HG03469 (cell line): Measurements from ENCODE around the gene PRKG1.
"Not testable (repeated sequence)": the region's sequence is repeated elsewhere in the genome, so short reads cannot be mapped to it uniquely, and the experiment has no call there.

ENCODE experiments used
- ATAC-seq: cut with Tn5 transposase; IDR thresholded peaks from one replicate; pipeline ENCODE4 v1.9.1; 2021; ENCODE audit warnings: mild to moderate bottlenecking, moderate library complexity, moderate number of reproducible peaks; ENCODE audit not compliant: unreplicated experiment

PRKG1 gene

DNA sequence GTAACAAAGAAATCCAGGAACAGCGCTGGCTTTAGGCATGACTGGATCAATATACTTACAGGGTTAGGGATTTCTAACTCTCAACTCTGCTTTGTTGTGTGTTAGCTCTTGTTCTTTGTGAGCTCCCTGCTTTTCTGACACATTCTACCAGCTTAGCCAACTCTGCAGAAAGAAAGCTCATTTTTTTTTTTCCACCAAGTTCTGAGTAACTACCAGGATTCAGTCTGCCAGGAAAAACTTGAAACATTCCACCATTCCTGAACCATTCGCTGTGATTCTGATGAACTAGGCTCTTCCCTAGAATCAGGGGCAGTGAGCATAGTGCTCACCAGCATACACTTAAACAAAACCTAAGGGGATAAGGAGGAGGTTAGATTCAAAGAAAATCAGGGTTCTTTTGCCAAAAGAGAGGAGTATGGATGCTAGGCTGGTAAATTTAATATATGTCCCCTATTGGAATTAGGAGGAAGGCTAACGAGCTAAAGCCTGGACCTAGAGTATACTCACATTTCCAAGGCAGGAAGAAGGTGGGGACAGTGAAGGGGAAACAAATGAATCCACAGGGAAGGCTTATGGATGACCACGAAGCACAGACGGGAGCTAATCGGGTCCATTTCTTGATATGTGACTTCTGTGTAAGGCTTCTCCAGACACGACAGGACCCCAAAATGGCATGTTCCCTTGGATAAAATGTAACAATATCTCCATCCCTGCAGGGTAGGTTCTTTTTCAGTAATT, 183.4 kb downstream of the PRKG1 start:
- ATAC-seq, result no peak

GRCh38 chr10:51260376-51260775, 186.1 kb downstream of the PRKG1 start:
- ATAC-seq, result no peak

DNA sequence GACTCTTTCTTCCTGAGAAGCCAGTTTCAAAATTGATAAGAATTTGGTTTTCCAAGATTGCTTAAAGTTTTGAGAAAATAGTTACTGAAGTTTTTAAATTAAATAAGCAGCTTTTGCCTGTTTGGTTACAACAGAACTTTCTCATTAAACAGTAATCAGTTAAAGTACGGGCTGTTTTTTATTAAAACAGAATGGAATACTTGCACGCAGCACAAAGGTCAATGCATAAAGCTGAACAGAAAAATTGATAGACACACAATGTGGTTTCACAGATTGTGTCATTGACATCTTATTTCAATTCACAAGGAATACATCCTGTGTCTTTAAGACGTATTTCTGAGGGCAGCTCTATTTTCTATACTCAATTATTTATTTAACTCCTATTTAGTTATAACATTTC, 192.2 kb downstream of the PRKG1 start:
- ATAC-seq, result no peak

DNA sequence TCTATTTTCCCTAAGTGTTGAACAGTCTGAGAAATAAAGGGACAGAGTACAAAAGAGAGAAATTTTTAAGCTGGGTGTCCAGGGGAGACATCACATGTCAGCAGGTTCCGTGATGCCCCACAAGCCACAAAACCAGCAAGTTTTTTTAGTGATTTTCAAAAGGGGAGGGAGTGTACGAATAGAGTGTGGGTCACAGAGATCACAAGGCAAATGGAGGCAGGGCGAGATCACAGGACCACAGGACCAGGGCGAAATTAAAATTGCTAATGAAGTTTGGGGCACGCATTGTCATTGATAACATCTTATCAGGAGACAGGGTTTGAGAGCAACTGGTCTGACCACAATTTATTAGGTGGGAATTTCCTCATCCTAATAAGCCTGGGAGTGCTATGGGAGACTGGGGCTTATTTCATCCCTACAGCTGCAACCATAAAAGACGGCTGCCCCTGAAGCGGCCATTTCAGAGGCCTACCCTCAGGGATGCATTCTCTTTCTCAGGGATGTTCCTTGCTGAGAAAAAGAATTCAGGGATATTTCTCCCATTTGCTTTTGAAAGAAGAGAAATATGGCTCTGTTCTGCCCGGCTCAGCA, 193.8 kb downstream of the PRKG1 start:
- ATAC-seq, result not testable (repeated sequence)

DNA sequence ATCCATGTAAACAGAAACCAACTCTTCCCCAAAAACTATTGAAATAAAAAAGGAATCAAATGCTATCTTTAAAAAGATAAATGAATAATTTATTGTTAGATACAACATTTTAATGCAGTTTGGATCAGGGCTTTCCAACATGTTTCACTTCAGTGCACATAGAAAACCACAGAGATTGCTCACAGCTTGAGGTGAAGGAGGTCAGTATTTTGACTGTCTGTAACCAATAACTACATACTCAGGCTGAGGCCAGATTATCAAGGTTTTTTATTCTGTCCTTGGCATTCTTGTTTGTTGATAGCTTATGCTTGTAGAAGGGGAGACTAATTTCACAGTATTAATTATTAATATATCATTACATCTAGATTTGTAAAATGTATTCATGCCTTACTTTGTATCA, 195.5 kb downstream of the PRKG1 start:
- no peak for ATAC-seq

DNA sequence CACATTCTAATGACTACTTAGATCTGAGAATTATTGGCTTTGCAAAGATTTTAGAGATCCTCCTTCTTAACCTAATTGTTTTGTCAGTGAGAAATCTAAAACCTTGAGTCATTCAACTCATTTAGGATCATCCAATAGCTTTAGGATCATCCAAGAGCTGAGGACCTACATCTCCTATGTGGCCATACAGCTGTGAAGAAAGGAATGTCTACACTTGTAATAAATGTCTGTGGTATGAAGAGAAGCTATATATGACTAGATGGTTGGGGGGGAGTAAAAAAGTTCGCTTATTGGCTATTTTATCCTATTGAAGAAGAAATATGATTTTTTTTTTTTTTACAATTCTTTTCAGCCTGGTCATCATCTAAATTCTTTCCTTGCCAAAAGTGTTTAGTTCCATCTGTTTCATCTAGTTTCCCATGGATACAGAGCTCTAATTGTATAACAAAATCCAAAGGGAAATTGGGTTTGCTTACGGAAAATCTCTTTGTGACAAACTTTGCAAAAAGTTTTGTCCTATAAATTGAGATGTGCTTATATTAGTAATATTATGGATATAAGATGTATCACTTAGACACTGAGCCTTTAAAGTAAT, 196.7 kb downstream of the PRKG1 start:
- ATAC-seq, result no peak

DNA sequence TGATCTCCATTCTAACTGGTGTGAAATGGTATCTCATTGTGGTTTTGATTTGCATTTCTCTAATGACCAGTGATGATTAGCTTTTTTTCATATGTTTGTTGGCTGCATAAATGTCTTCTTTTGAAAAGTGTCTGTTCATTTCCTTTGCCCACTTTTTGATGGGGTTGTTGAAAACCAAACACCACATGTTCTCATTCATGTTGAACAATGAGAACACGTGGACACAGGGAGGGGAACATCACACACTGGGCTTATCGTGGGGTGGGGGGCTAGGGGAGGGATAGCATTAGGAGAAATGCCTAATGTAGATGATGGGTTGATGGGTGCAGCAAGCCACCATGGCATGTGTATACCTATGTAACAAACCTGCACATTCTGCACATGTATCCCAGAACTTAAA, 197.8 kb downstream of the PRKG1 start:
- not testable (repeated sequence) for ATAC-seq

DNA sequence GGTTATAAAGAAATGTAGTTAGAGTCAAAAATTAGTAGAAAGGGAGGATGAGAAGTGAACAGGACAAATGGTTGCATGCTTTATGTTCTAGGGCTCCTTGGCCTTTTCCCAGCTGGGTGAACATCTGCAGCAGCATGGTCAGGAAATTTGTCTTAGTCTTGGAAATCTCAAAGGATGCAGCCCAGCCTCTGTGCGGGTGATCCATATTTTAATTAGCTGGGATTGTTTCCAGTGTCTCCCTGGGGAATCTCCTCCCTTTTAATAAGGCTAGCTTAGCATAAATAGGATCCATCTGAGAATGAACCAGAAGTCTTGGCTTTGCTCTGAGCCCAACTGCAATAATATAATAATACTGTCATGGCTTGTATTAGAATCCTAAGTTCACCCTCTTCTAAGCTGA, 198.3 kb downstream of the PRKG1 start:
- ATAC-seq, result no peak

- ATAC-seq, result no peak
These were observed 199.3 kb downstream of the PRKG1 start for GRCh38 chr10:51273574-51273973.

DNA sequence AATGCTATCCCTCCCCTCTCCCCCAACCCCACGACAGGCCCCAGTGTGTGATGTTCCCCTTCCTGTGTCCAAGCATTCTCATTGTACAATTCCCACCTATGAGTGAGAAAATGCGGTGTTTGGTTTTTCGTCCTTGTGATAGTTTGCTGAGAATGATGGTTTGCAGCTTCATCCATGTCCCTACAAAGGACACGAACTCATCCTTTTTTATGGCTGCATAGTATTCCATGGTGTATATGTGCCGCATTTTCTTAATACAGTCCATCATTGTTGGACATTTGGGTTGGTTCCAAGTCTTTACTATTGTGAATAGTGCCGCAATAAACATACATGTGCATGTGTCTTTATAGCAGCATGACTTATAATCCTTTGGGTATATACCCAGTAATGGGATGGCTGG, 201.8 kb downstream of the PRKG1 start:
- ATAC-seq, result not testable (repeated sequence)

DNA sequence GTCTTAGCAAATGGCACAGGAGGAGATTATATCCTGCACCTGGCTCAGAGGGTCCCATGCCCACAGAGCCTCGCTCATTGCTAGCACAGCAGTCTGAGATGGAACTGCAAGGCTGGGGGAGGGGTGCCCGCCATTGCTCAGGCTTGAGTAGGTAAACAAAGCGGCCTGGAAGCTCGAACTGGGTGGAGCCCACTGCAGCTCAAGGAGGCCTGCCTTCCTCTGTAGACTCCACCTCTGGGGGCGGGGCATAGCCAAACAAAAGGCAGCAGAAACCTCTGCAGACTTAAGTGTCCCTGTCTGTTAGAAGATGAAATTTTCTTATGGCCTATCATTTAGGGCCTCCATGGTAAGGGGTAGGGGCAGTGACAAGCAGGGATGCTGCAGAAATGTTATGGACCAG, 207.1 kb downstream of the PRKG1 start:
- ATAC-seq, result not testable (repeated sequence)

GRCh38 chr10:51285601-51286000, 211.3 kb downstream of the PRKG1 start:
- ATAC-seq, result no peak

- no peak for ATAC-seq
These were observed 214.2 kb downstream of the PRKG1 start for GRCh38 chr10:51288511-51288910.

DNA sequence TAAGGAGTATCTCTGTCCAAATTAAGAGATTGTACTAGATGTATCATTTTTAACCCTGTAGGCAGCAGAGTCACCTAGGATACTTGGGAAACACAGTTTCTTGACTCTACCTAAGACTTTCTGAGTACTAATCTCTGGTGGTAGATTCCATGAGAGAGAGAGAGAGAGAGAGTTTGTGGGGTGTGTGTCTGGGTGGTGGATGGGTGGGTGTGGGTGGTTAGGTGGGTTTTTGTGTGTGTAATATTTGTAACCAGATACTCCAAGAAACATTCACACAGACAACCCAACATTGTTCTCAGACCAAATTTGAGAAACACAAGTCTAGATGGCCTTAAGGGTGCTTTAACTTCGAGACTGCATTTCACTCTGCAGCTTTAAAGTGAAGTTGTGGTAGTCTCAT, 215.2 kb downstream of the PRKG1 start:
- ATAC-seq, result no peak

DNA sequence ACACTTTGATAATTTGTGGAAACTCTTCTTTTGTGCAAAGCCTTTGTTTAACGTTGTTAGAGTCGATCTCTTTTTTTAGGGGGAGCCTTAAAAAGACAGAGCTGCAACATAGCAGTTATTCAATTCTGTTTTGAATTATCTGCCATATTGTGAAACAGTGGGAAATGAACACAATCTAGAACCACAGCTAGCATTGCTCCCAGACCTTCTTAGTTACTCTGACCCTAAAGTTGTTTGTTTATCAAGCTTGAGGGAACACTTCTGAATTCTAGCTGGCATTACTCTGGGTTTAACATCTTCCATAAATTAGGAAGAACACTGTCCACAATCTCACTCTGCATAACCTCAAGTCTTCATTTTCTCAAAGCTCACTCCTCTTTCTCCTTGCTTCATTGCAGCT, 217.7 kb downstream of the PRKG1 start:
- no peak for ATAC-seq

- ATAC-seq, result no peak
These were observed 223.2 kb downstream of the PRKG1 start for GRCh38 chr10:51297438-51297837.

DNA sequence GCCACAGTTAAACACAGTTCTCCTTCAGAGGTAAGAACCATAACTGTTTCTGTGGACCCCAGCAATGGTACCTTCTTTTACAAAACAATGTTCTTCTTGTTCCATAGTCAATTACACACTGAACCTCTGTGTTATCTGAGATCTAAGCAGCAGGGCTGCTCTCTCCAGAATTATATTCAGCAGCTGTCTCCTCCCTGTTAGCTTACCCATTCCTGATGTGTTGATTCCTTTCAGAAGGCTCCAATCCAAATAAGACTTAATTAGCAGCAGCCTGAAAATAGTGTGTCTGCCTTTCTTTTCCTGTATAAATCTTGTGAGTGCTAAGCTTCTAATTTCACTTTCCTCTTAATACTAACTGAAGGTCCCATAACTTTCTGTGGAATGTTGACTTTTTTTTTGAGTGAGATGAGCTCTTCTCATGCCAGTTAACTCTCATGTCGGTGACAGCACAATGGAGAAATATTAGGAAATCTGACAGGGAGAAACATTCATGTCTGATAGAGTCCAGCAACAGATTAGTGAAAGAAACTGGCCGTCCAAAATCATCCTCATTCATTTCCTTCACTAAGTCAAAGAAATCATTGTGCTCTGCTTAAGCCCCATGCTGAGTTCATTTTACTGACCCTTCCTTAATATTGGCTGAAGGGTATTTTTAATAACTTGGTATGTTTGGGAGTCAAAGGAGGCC, 226.5 kb downstream of the PRKG1 start:
- ATAC-seq, result no peak

- no peak for ATAC-seq
These were observed 227.4 kb downstream of the PRKG1 start for GRCh38 chr10:51301644-51302043.

GRCh38 chr10:51302316-51302715, 228.0 kb downstream of the PRKG1 start:
- no peak for ATAC-seq

DNA sequence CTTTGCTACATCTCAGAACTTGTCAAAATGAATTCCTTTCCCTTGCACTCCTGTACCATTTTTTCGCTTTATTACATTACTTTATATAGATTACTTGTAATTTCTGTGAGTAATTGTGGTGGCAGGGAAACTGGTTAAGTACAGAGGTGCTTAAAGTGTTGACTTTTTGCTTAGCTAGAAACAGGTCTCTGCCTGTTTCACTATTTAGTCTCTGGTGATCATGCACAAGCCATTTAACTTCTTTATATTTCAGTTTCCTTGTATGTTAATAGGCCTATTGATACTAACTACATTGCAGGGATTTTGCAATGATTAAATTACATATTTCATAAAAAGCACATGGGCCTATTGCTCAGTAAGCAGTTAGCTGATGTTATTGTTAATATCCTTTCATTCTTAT, 233.8 kb downstream of the PRKG1 start:
- ATAC-seq, result no peak

GRCh38 chr10:51311228-51311627, 236.9 kb downstream of the PRKG1 start:
- no peak for ATAC-seq

- no peak for ATAC-seq
These were observed 238.5 kb downstream of the PRKG1 start for GRCh38 chr10:51312817-51313216.
